ENCODE measurements around the gene PTPRG. TPM values are rescaled to one million over a fixed set of nuclear protein-coding genes. Genes with fewer than 3 reads are reported as not detected.

PTPRG gene
- total RNA-seq, 6 experiments from 2014 or later, result 29.4 to 34.7 (median 32.7) TPM

GRCh38 chr3:61683549-61684236, 122.3 kb downstream of the PTPRG start:
- H3K4me1 Mint-ChIP-seq (ENCODE audit: low read depth), result peaks cover 68% of the 10 kb centered on the region
- TF ChIP-seq CTCF (IDR thresholded peaks at IDR 0.05), result no peak
- no peaks in the 10 kb centered on the region for H3K9me3 Mint-ChIP-seq
- H3K36me3 Mint-ChIP-seq (ENCODE audit: low read depth), result no peaks in the 10 kb centered on the region; the same call in 1 of the 2 replicates
- H3K27ac Mint-ChIP-seq, result peak overlapping the region; percentile 95
- no peak for DNase-seq
- H3K27me3 Mint-ChIP-seq (ENCODE audit: insufficient read depth), result peaks cover 1% of the 10 kb centered on the region; the same call in 1 of the 2 replicates
- H3K4me3 Mint-ChIP-seq, result no peak overlapping the region

- Mint-ChIP-seq H3K27ac (no peak overlapping the region), H3K36me3 (ENCODE audit: low read depth) (no peaks in the 10 kb centered on the region), H3K9me3 (no peaks in the 10 kb centered on the region), H3K4me3 (no peak overlapping the region), H3K27me3 (ENCODE audit: insufficient read depth) (peaks cover 1% of the 10 kb centered on the region; the same call in 1 of the 2 replicates), H3K4me1 (ENCODE audit: low read depth) (peaks cover 68% of the 10 kb centered on the region)
- no peak for TF ChIP-seq CTCF (IDR thresholded peaks at IDR 0.05)
- DNase-seq, result no peak
Observed at GRCh38 chr3:61684386-61684785, 123.0 kb downstream of the PTPRG start.

- DNase-seq, result no peak
- Mint-ChIP-seq H3K27ac (no peak overlapping the region), H3K27me3 (ENCODE audit: insufficient read depth) (peaks cover 1% of the 10 kb centered on the region; the same call in 1 of the 2 replicates), H3K4me3 (no peak overlapping the region), H3K4me1 (ENCODE audit: low read depth) (peaks cover 58% of the 10 kb centered on the region), H3K9me3 (no peaks in the 10 kb centered on the region), H3K36me3 (ENCODE audit: low read depth) (no peaks in the 10 kb centered on the region)
- no peak for TF ChIP-seq CTCF (IDR thresholded peaks at IDR 0.05)
Observed at GRCh38 chr3:61685755-61686154, 124.4 kb downstream of the PTPRG start.

GRCh38 chr3:61686228-61686648, 124.9 kb downstream of the PTPRG start:
- Mint-ChIP-seq H3K9me3 (no peaks in the 10 kb centered on the region), H3K36me3 (ENCODE audit: low read depth) (no peaks in the 10 kb centered on the region), H3K4me3 (no peak overlapping the region), H3K27me3 (ENCODE audit: insufficient read depth) (peaks cover 1% of the 10 kb centered on the region; the same call in 1 of the 2 replicates), H3K27ac (no peak overlapping the region; the same call in 1 of the 2 replicates), H3K4me1 (ENCODE audit: low read depth) (peaks cover 53% of the 10 kb centered on the region)
- no peak for TF ChIP-seq CTCF (IDR thresholded peaks at IDR 0.05)
- DNase-seq, result no peak

- no peaks in the 10 kb centered on the region for H3K36me3 Mint-ChIP-seq (ENCODE audit: low read depth)
- peaks cover 1% of the 10 kb centered on the region; the same call in 1 of the 2 replicates for H3K27me3 Mint-ChIP-seq (ENCODE audit: insufficient read depth)
- H3K9me3 Mint-ChIP-seq, result no peaks in the 10 kb centered on the region
- no peak for TF ChIP-seq CTCF (IDR thresholded peaks at IDR 0.05)
- peaks cover 43% of the 10 kb centered on the region for H3K4me1 Mint-ChIP-seq (ENCODE audit: low read depth)
- no peak overlapping the region for H3K4me3 Mint-ChIP-seq
- no peak for DNase-seq
- H3K27ac Mint-ChIP-seq, result no peak overlapping the region
Observed at GRCh38 chr3:61687206-61687605, 125.8 kb downstream of the PTPRG start.
